ENCODE measurements around the gene KLF2. TPM values are rescaled to one million over a fixed set of nuclear protein-coding genes. Genes with fewer than 3 reads are reported as not detected.
A peak's percentile ranks its signal among the peaks of the same experiment; 100 is the strongest.

The KLF2 gene
- total RNA-seq, 1 donor from 2014 or later: 198 TPM

- Histone ChIP-seq H3K27me3 (no peaks in the 10 kb centered on the region), H3K27ac (peak overlapping the region; percentile 96), H3K36me3 (peaks cover 15% of the 10 kb centered on the region), H3K9me3 (no peaks in the 10 kb centered on the region), H3K4me3 (peak overlapping the region; percentile 71), H3K4me1 (peaks cover 23% of the 10 kb centered on the region)
- peak; percentile 56 for ATAC-seq
- no peak for TF ChIP-seq CTCF (IDR thresholded peaks at IDR 0.05)
- intact Hi-C loops (cut with DNase I): no loop called here
- DNase-seq: peak; percentile 89
Measured at GRCh38 chr19:16327911-16328823, 3.5 kb downstream of the KLF2 start.

- DNase-seq (no peak), ATAC-seq (no peak)
- intact Hi-C loops (cut with DNase I): no loop called here
- peaks cover 15% of the 10 kb centered on the region for H3K36me3 ChIP-seq
- H3K4me1 ChIP-seq: peaks cover 23% of the 10 kb centered on the region
- H3K27me3 ChIP-seq: no peaks in the 10 kb centered on the region
- peak overlapping the region; percentile 71 for H3K4me3 ChIP-seq
- H3K27ac ChIP-seq: peak overlapping the region; percentile 96
- H3K9me3 ChIP-seq: no peaks in the 10 kb centered on the region
- TF ChIP-seq CTCF (IDR thresholded peaks at IDR 0.05): peak; percentile 19
Measured at GRCh38 chr19:16328824-16329482, 4.3 kb downstream of the KLF2 start.

GRCh38 chr19:16330368-16330801 lies 5.8 kb downstream of the KLF2 start:
- Histone ChIP-seq H3K4me1 (peaks cover 23% of the 10 kb centered on the region), H3K27ac (peak overlapping the region; percentile 36)

GRCh38 chr19:16330806-16331690 lies 6.4 kb downstream of the KLF2 start:
- no peaks in the 10 kb centered on the region for H3K27me3 ChIP-seq
- H3K9me3 ChIP-seq: no peaks in the 10 kb centered on the region
- ATAC-seq: no peak
- peaks cover 23% of the 10 kb centered on the region for H3K4me1 ChIP-seq
- peaks cover 15% of the 10 kb centered on the region for H3K36me3 ChIP-seq
- no peak overlapping the region for H3K4me3 ChIP-seq
- intact Hi-C loops (cut with DNase I): no loop called here
- no peak for DNase-seq
- H3K27ac ChIP-seq: peak overlapping the region; percentile 36
- TF ChIP-seq CTCF (IDR thresholded peaks at IDR 0.05): no peak

More at GRCh38 chr19:16330368-16330801, 5.8 kb downstream of the KLF2 start:
- no peaks in the 10 kb centered on the region for H3K27me3 ChIP-seq
- peaks cover 15% of the 10 kb centered on the region for H3K36me3 ChIP-seq
- peak; percentile 64 for ATAC-seq
- no peaks in the 10 kb centered on the region for H3K9me3 ChIP-seq
- TF ChIP-seq CTCF (IDR thresholded peaks at IDR 0.05): no peak
- intact Hi-C loops (cut with DNase I): no loop called here
- no peak overlapping the region for H3K4me3 ChIP-seq
- DNase-seq: peak; percentile 82

GRCh38 chr19:16333001-16333586 lies 8.5 kb downstream of the KLF2 start:
- no peak for TF ChIP-seq CTCF (IDR thresholded peaks at IDR 0.05)
- Histone ChIP-seq H3K27ac (no peak overlapping the region), H3K9me3 (no peaks in the 10 kb centered on the region), H3K4me1 (peaks cover 9% of the 10 kb centered on the region), H3K4me3 (no peak overlapping the region), H3K27me3 (no peaks in the 10 kb centered on the region), H3K36me3 (no peaks in the 10 kb centered on the region)
- ATAC-seq (no peak), DNase-seq (no peak)
- intact Hi-C loops (cut with DNase I): no loop called here
